Coronary artery (tissue), 2 donors: ENCODE measurements around the gene P2RY1.
"Not testable (repeated sequence)": the region's sequence is repeated elsewhere in the genome, so short reads cannot be mapped to it uniquely, and the experiment has no call there.

Source experiments
- DNase-seq: peaks from one replicate; pipeline ENCODE4 v3.0.0-alpha.2; 2017; ENCODE audit warnings: low spot score
- H3K27ac ChIP-seq, 2 donors: fragments of 200-600 bp; sonication (generic); one replicate each; pipeline ENCODE4 v1.5.1; 2016 to 2019
- H3K4me3 ChIP-seq: fragments of 200-600 bp; sonication (generic); 2 replicates; pipeline ENCODE4 v1.5.1; 2016; ENCODE audit warnings: mild to moderate bottlenecking, moderate library complexity
- CTCF ChIP-seq: fragments of 200-600 bp; sonication (generic); IDR thresholded peaks from one replicate; pipeline ENCODE4 v1.5.1; 2019; ENCODE audit warnings: antibody characterized with exemption

P2RY1 gene

GRCh38 chr3:152839511-152839910 lies 4.6 kb downstream of the P2RY1 start:
- Histone ChIP-seq H3K27ac (no peak overlapping the region), H3K4me3 (no peak overlapping the region)
- DNase-seq: no peak
- no peak for TF ChIP-seq CTCF

- TF ChIP-seq CTCF: no peak
- H3K4me3 ChIP-seq: no peak overlapping the region
- DNase-seq: no peak
- no peak overlapping the region for H3K27ac ChIP-seq
These were observed 6.2 kb downstream of the P2RY1 start for GRCh38 chr3:152841131-152841530.

GRCh38 chr3:152842413-152842812 lies 7.5 kb downstream of the P2RY1 start:
- no peak overlapping the region for H3K4me3 ChIP-seq
- no peak for DNase-seq
- TF ChIP-seq CTCF: no peak
- H3K27ac ChIP-seq: no peak overlapping the region

- TF ChIP-seq CTCF: no peak
- no peak overlapping the region for H3K27ac ChIP-seq
- no peak overlapping the region for H3K4me3 ChIP-seq
- DNase-seq: no peak
These were observed 9.0 kb downstream of the P2RY1 start for GRCh38 chr3:152843955-152844354.

- H3K4me3 ChIP-seq, H3K27ac ChIP-seq, DNase-seq: not testable (repeated sequence)
These were observed 11.8 kb downstream of the P2RY1 start for GRCh38 chr3:152846572-152847202.

- H3K27ac ChIP-seq, H3K4me3 ChIP-seq, DNase-seq: not testable (repeated sequence)
These were observed 12.7 kb downstream of the P2RY1 start for GRCh38 chr3:152847599-152847998.

GRCh38 chr3:152849996-152850578 lies 15.2 kb downstream of the P2RY1 start:
- DNase-seq: no peak
- Histone ChIP-seq H3K4me3 (no peak overlapping the region), H3K27ac (no peak overlapping the region)
- no peak for TF ChIP-seq CTCF

- no peak overlapping the region for H3K4me3 ChIP-seq
- no peak for DNase-seq
- TF ChIP-seq CTCF: no peak
- H3K27ac ChIP-seq: no peak overlapping the region
These were observed 18.3 kb downstream of the P2RY1 start for GRCh38 chr3:152853196-152853595.
